ENCODE measurements around the gene OR5AU1.

DNA sequence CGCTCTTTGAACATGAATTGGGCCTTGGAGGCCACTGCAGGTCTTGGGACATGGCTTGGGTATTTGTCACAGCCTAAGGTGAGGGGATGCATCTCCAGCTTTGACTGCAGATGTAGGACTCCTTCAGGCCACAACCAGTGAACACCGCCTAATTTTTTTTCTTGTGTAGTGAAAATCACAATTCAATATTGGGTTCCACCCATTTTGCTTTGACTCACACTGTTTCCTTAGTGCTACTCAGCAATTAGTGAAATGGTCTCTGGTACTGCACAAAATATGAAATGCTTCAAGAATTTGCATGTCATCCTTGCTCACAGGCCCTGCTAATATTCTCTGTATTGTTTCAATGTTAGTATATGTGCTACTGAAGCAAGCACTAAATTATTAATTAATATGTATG, 42.5 kb downstream of the OR5AU1 start:
- TF ChIP-seq CEBPB (IDR thresholded peaks at IDR 0.05; ENCODE audit: low read depth, low read length) (no peak), POLR2A (IDR thresholded peaks at IDR 0.05; ENCODE audit: low read depth, low read length) (no peak), RAD21 (IDR thresholded peaks at IDR 0.05; ENCODE audit: low read length) (no peak), SMC3 (IDR thresholded peaks at IDR 0.05; ENCODE audit: low read depth, low read length) (no peak), NFE2L2 (IDR thresholded peaks at IDR 0.05; ENCODE audit: low read depth, low read length) (no peak)
- TF ChIP-seq, protein P1, sequence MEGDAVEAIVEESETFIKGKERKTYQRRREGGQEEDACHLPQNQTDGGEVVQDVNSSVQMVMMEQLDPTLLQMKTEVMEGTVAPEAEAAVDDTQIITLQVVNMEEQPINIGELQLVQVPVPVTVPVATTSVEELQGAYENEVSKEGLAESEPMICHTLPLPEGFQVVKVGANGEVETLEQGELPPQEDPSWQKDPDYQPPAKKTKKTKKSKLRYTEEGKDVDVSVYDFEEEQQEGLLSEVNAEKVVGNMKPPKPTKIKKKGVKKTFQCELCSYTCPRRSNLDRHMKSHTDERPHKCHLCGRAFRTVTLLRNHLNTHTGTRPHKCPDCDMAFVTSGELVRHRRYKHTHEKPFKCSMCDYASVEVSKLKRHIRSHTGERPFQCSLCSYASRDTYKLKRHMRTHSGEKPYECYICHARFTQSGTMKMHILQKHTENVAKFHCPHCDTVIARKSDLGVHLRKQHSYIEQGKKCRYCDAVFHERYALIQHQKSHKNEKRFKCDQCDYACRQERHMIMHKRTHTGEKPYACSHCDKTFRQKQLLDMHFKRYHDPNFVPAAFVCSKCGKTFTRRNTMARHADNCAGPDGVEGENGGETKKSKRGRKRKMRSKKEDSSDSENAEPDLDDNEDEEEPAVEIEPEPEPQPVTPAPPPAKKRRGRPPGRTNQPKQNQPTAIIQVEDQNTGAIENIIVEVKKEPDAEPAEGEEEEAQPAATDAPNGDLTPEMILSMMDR (conservative IDR thresholded peaks at IDR 0.05; ENCODE audit: low read depth, low read length) = no peak
- TF ChIP-seq, protein P2, sequence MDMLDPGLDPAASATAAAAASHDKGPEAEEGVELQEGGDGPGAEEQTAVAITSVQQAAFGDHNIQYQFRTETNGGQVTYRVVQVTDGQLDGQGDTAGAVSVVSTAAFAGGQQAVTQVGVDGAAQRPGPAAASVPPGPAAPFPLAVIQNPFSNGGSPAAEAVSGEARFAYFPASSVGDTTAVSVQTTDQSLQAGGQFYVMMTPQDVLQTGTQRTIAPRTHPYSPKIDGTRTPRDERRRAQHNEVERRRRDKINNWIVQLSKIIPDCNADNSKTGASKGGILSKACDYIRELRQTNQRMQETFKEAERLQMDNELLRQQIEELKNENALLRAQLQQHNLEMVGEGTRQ (IDR thresholded peaks at IDR 0.05; ENCODE audit: low read depth, low read length) = no peak
